ENCODE measurements around the gene ADAMTS18. TPM values are rescaled to one million over a fixed set of nuclear protein-coding genes. Genes with fewer than 3 reads are reported as not detected.

The ADAMTS18 gene
- total and polyA plus RNA-seq, 2 of the 8 experiments (the other 6 are each of a cell fraction or from before 2014, with no cell fraction given): 0.05 to 0.19 TPM

- TF ChIP-seq CTCF (IDR thresholded peaks at IDR 0.05; ENCODE audit: control extremely low read depth in 1 of 3, insufficient read depth in 1 of 3, low read depth in 1 of 3, low read length in 3 of 3): peak; percentile 15 to 31 (median 23); a peak in 3 of 4 replicates
- 0 out of 4 replicates have a peak, but pooled peaks of 1 of the 2 experiments have one; percentile 64 for TF ChIP-seq HDAC2 (IDR thresholded peaks at IDR 0.05; ENCODE audit: borderline replicate concordance in 1 of 2, low read depth in 2 of 2, low read length in 2 of 2)
- peak; percentile 90 for TF ChIP-seq KDM4A (IDR thresholded peaks at IDR 0.05; ENCODE audit: low read depth, low read length, severe bottlenecking)
- peak; percentile 52 for TF ChIP-seq MAX (IDR thresholded peaks at IDR 0.05)
- TF ChIP-seq CTBP2 (IDR thresholded peaks at IDR 0.05; ENCODE audit: borderline replicate concordance, insufficient read depth, insufficient read length, low read length): no peak
- peak; percentile 76 for TF ChIP-seq ASH2L (IDR thresholded peaks at IDR 0.05; ENCODE audit: low read length)
- peak in 1 of 2 experiments; percentile 51; a peak in 3 of 4 replicates for TF ChIP-seq RAD21 (IDR thresholded peaks at IDR 0.05 in 1 of 2, conservative IDR thresholded peaks at IDR 0.05 in 1 of 2; ENCODE audit: low read depth in 2 of 2, low read length in 2 of 2)
- peak; percentile 59 for TF ChIP-seq EZH2 (IDR thresholded peaks at IDR 0.05; ENCODE audit: low read depth, low read length, severe bottlenecking)
- no peak for TF ChIP-seq SIRT6 (IDR thresholded peaks at IDR 0.05; ENCODE audit: low read length)
- TF ChIP-seq SIX5 (IDR thresholded peaks at IDR 0.05; ENCODE audit: low read depth, low read length): no peak
Observed at GRCh38 chr16:77434530-77435271, at the start of gene ADAMTS18 (continued).

All from H1 (cell line).